ENCODE data around the gene RAB30. TPM values are rescaled to one million over a fixed set of nuclear protein-coding genes. Genes with fewer than 3 reads are reported as not detected.

Gene RAB30
- 5.6 TPM for polyA plus RNA-seq (2013, experiment 1 of 2)
- 4.1 TPM for polyA plus RNA-seq (2013, experiment 2 of 2)

- peak within 1 kb of the TSS; percentile 77 for H3K4me3 ChIP-seq (ENCODE audit: low read length)
- peaks cover 32% of the 10 kb centered on the region for H3K36me3 ChIP-seq (ENCODE audit: insufficient read depth, low read length)
- peak within 1 kb of the TSS; percentile 91 for H3K9ac ChIP-seq (ENCODE audit: low read depth, low read length)
- no peaks in the 10 kb centered on the region for H3K9me3 ChIP-seq (ENCODE audit: insufficient read depth, low read depth, low read length)
- peaks cover 2% of the 10 kb centered on the region; the same call in 1 of the 2 replicates for H3K27me3 ChIP-seq (ENCODE audit: insufficient read depth, low read length)
- peak within 1 kb of the TSS; percentile 80 for H3K27ac ChIP-seq (ENCODE audit: low read depth, low read length)
- peaks cover 29% of the 10 kb centered on the region for H3K4me1 ChIP-seq (ENCODE audit: insufficient read depth, low read length)
- under 1% methylated on average over 35 of the region's 35 CpGs for WGBS
These were observed at the start of gene RAB30 for GRCh38 chr11:83071567-83072349. RAB30 (minus strand) TSS chr11:83071897; CDS start chr11:82997316, 74,581 bp downstream.

- H3K36me3 ChIP-seq (ENCODE audit: insufficient read depth, low read length), result no peaks in the 10 kb centered on the region
- no peaks in the 10 kb centered on the region for H3K27me3 ChIP-seq (ENCODE audit: insufficient read depth, low read length)
- no peak overlapping the region for H3K9ac ChIP-seq (ENCODE audit: low read depth, low read length)
- H3K9me3 ChIP-seq (ENCODE audit: insufficient read depth, low read depth, low read length), result no peaks in the 10 kb centered on the region
- H3K27ac ChIP-seq (ENCODE audit: low read depth, low read length), result no peak overlapping the region
- no peak overlapping the region for H3K4me3 ChIP-seq (ENCODE audit: low read length)
- H3K4me1 ChIP-seq (ENCODE audit: insufficient read depth, low read length), result no peaks in the 10 kb centered on the region
These were observed 48.6 kb upstream of the RAB30 start for GRCh38 chr11:83120327-83120726.

GRCh38 chr11:83119216-83119615 lies 47.5 kb upstream of the RAB30 start:
- 89% methylated on average over 1 of the region's 3 CpGs for WGBS
- Histone ChIP-seq H3K36me3 (ENCODE audit: insufficient read depth, low read length) (no peaks in the 10 kb centered on the region), H3K27ac (ENCODE audit: low read depth, low read length) (no peak overlapping the region), H3K4me1 (ENCODE audit: insufficient read depth, low read length) (no peaks in the 10 kb centered on the region), H3K27me3 (ENCODE audit: insufficient read depth, low read length) (no peaks in the 10 kb centered on the region), H3K4me3 (ENCODE audit: low read length) (no peak overlapping the region), H3K9ac (ENCODE audit: low read depth, low read length) (no peak overlapping the region), H3K9me3 (ENCODE audit: insufficient read depth, low read depth, low read length) (no peaks in the 10 kb centered on the region)

GRCh38 chr11:83118814-83119213 lies 47.1 kb upstream of the RAB30 start:
- Histone ChIP-seq H3K4me3 (ENCODE audit: low read length) (no peak overlapping the region), H3K27ac (ENCODE audit: low read depth, low read length) (no peak overlapping the region), H3K9me3 (ENCODE audit: insufficient read depth, low read depth, low read length) (no peaks in the 10 kb centered on the region), H3K36me3 (ENCODE audit: insufficient read depth, low read length) (no peaks in the 10 kb centered on the region), H3K27me3 (ENCODE audit: insufficient read depth, low read length) (no peaks in the 10 kb centered on the region), H3K4me1 (ENCODE audit: insufficient read depth, low read length) (no peaks in the 10 kb centered on the region), H3K9ac (ENCODE audit: low read depth, low read length) (no peak overlapping the region)

GRCh38 chr11:83116015-83116641 lies 44.4 kb upstream of the RAB30 start:
- Histone ChIP-seq H3K27me3 (ENCODE audit: insufficient read depth, low read length) (no peaks in the 10 kb centered on the region), H3K4me3 (ENCODE audit: low read length) (no peak overlapping the region), H3K27ac (ENCODE audit: low read depth, low read length) (no peak overlapping the region), H3K9me3 (ENCODE audit: insufficient read depth, low read depth, low read length) (no peaks in the 10 kb centered on the region), H3K36me3 (ENCODE audit: insufficient read depth, low read length) (no peaks in the 10 kb centered on the region), H3K9ac (ENCODE audit: low read depth, low read length) (no peak overlapping the region), H3K4me1 (ENCODE audit: insufficient read depth, low read length) (no peaks in the 10 kb centered on the region)
- 95% methylated on average over 3 of the region's 3 CpGs for WGBS

GRCh38 chr11:83115551-83115950 lies 43.9 kb upstream of the RAB30 start:
- H3K4me1 ChIP-seq (ENCODE audit: insufficient read depth, low read length), result no peaks in the 10 kb centered on the region
- 90% methylated on average over 5 of the region's 5 CpGs for WGBS
- no peak overlapping the region for H3K4me3 ChIP-seq (ENCODE audit: low read length)

GRCh38 chr11:83115026-83115425 lies 43.3 kb upstream of the RAB30 start:
- no peaks in the 10 kb centered on the region for H3K27me3 ChIP-seq (ENCODE audit: insufficient read depth, low read length)
- H3K9me3 ChIP-seq (ENCODE audit: insufficient read depth, low read depth, low read length), result no peaks in the 10 kb centered on the region
- WGBS, result 85% methylated on average over 3 of the region's 3 CpGs
- H3K27ac ChIP-seq (ENCODE audit: low read depth, low read length), result no peak overlapping the region
- H3K9ac ChIP-seq (ENCODE audit: low read depth, low read length), result no peak overlapping the region
- H3K4me1 ChIP-seq (ENCODE audit: insufficient read depth, low read length), result no peaks in the 10 kb centered on the region
- no peak overlapping the region for H3K4me3 ChIP-seq (ENCODE audit: low read length)
- H3K36me3 ChIP-seq (ENCODE audit: insufficient read depth, low read length), result no peaks in the 10 kb centered on the region

More at GRCh38 chr11:83115551-83115950, 43.9 kb upstream of the RAB30 start:
- no peaks in the 10 kb centered on the region for H3K27me3 ChIP-seq (ENCODE audit: insufficient read depth, low read length)
- no peak overlapping the region for H3K9ac ChIP-seq (ENCODE audit: low read depth, low read length)
- no peaks in the 10 kb centered on the region for H3K36me3 ChIP-seq (ENCODE audit: insufficient read depth, low read length)
- no peak overlapping the region for H3K27ac ChIP-seq (ENCODE audit: low read depth, low read length)
- H3K9me3 ChIP-seq (ENCODE audit: insufficient read depth, low read depth, low read length), result no peaks in the 10 kb centered on the region

- WGBS, result 78% methylated on average over 2 of the region's 2 CpGs
- Histone ChIP-seq H3K27ac (ENCODE audit: low read depth, low read length) (no peak overlapping the region), H3K4me1 (ENCODE audit: insufficient read depth, low read length) (no peaks in the 10 kb centered on the region), H3K9me3 (ENCODE audit: insufficient read depth, low read depth, low read length) (no peaks in the 10 kb centered on the region), H3K27me3 (ENCODE audit: insufficient read depth, low read length) (no peaks in the 10 kb centered on the region), H3K36me3 (ENCODE audit: insufficient read depth, low read length) (no peaks in the 10 kb centered on the region), H3K4me3 (ENCODE audit: low read length) (no peak overlapping the region), H3K9ac (ENCODE audit: low read depth, low read length) (no peak overlapping the region)
These were observed 41.2 kb upstream of the RAB30 start for GRCh38 chr11:83112886-83113285.

- no peak overlapping the region for H3K27ac ChIP-seq (ENCODE audit: low read depth, low read length)
- H3K9ac ChIP-seq (ENCODE audit: low read depth, low read length), result no peak overlapping the region
- H3K9me3 ChIP-seq (ENCODE audit: insufficient read depth, low read depth, low read length), result no peaks in the 10 kb centered on the region
- no peak overlapping the region for H3K4me3 ChIP-seq (ENCODE audit: low read length)
- 100% methylated on average over 1 of the region's 1 CpG for WGBS
- H3K4me1 ChIP-seq (ENCODE audit: insufficient read depth, low read length), result no peaks in the 10 kb centered on the region
- H3K27me3 ChIP-seq (ENCODE audit: insufficient read depth, low read length), result no peaks in the 10 kb centered on the region
- no peaks in the 10 kb centered on the region for H3K36me3 ChIP-seq (ENCODE audit: insufficient read depth, low read length)
These were observed 33.5 kb upstream of the RAB30 start for GRCh38 chr11:83105168-83105567.

- no peaks in the 10 kb centered on the region for H3K27me3 ChIP-seq (ENCODE audit: insufficient read depth, low read length)
- H3K9ac ChIP-seq (ENCODE audit: low read depth, low read length), result no peak overlapping the region
- no peaks in the 10 kb centered on the region for H3K4me1 ChIP-seq (ENCODE audit: insufficient read depth, low read length)
- H3K4me3 ChIP-seq (ENCODE audit: low read length), result no peak overlapping the region
- H3K9me3 ChIP-seq (ENCODE audit: insufficient read depth, low read depth, low read length), result no peaks in the 10 kb centered on the region
- no peak overlapping the region for H3K27ac ChIP-seq (ENCODE audit: low read depth, low read length)
- WGBS, result 96% methylated on average over 3 of the region's 3 CpGs
- no peaks in the 10 kb centered on the region for H3K36me3 ChIP-seq (ENCODE audit: insufficient read depth, low read length)
These were observed 31.1 kb upstream of the RAB30 start for GRCh38 chr11:83102834-83103233.

- Histone ChIP-seq H3K36me3 (ENCODE audit: insufficient read depth, low read length) (no peaks in the 10 kb centered on the region), H3K27ac (ENCODE audit: low read depth, low read length) (no peak overlapping the region), H3K27me3 (ENCODE audit: insufficient read depth, low read length) (no peaks in the 10 kb centered on the region), H3K4me3 (ENCODE audit: low read length) (no peak overlapping the region), H3K9me3 (ENCODE audit: insufficient read depth, low read depth, low read length) (no peaks in the 10 kb centered on the region), H3K4me1 (ENCODE audit: insufficient read depth, low read length) (no peaks in the 10 kb centered on the region), H3K9ac (ENCODE audit: low read depth, low read length) (no peak overlapping the region)
- WGBS, result 98% methylated on average over 3 of the region's 3 CpGs
These were observed 25.9 kb upstream of the RAB30 start for GRCh38 chr11:83097429-83098075.
